Activated CD8-positive, alpha-beta memory T cell treated with anti-CD3 and anti-CD28 coated beads for 24 hours (primary cell): Measurements from ENCODE around the gene MVD.
"Not testable (repeated sequence)": the region's sequence is repeated elsewhere in the genome, so short reads cannot be mapped to it uniquely, and the experiment has no call there.

ENCODE experiments used
- DNase-seq: peaks from one replicate; pipeline ENCODE4 v3.0.0-alpha.2; 2020

MVD gene

GRCh38 chr16:88622866-88623265 is 40.0 kb downstream of the MVD start:
- no peak for DNase-seq

- DNase-seq: no peak
Measured at GRCh38 chr16:88622125-88622524, 40.8 kb downstream of the MVD start.

GRCh38 chr16:88619859-88620815 is 42.8 kb downstream of the MVD start:
- DNase-seq: peak; percentile 69

- no peak for DNase-seq
Measured at GRCh38 chr16:88618956-88619667, 43.8 kb downstream of the MVD start.

- DNase-seq: no peak
Measured at GRCh38 chr16:88618182-88618955, 44.5 kb downstream of the MVD start.

- no peak for DNase-seq
Measured at GRCh38 chr16:88617268-88618031, 45.4 kb downstream of the MVD start.

GRCh38 chr16:88616736-88617135 is 46.2 kb downstream of the MVD start:
- no peak for DNase-seq

GRCh38 chr16:88616320-88616719 is 46.6 kb downstream of the MVD start:
- DNase-seq: no peak

- DNase-seq: no peak
Measured at GRCh38 chr16:88614818-88615580, 47.9 kb downstream of the MVD start.

GRCh38 chr16:88613911-88614817 is 48.7 kb downstream of the MVD start:
- DNase-seq: no peak

GRCh38 chr16:88613293-88613692 is 49.6 kb downstream of the MVD start:
- DNase-seq: no peak

GRCh38 chr16:88610909-88611812 is 51.7 kb downstream of the MVD start:
- no peak for DNase-seq

GRCh38 chr16:88610080-88610479 is 52.8 kb downstream of the MVD start:
- DNase-seq: no peak

- DNase-seq: not testable (repeated sequence)
Measured at GRCh38 chr16:88609426-88609825, 53.5 kb downstream of the MVD start.

GRCh38 chr16:88608076-88608475 is 54.8 kb downstream of the MVD start:
- no peak for DNase-seq

GRCh38 chr16:88606148-88606757 is 56.6 kb downstream of the MVD start:
- DNase-seq: no peak

GRCh38 chr16:88605186-88606147 is 57.4 kb downstream of the MVD start:
- no peak for DNase-seq

GRCh38 chr16:88602091-88602490 is 60.8 kb downstream of the MVD start:
- DNase-seq: no peak
